Colon (tissue), 2 donors: Measurements from ENCODE around the gene E4F1.
"Not testable (repeated sequence)": the region's sequence is repeated elsewhere in the genome, so short reads cannot be mapped to it uniquely, and the experiment has no call there.

Experiments used
- FAIRE-seq: peaks from 2 replicates; lab custom pipeline; 2012; peaks lifted over from hg19 to GRCh38; lab: Jason Lieb, UNC
- donor health status: control.
- donor health status: control.

E4F1 gene

DNA sequence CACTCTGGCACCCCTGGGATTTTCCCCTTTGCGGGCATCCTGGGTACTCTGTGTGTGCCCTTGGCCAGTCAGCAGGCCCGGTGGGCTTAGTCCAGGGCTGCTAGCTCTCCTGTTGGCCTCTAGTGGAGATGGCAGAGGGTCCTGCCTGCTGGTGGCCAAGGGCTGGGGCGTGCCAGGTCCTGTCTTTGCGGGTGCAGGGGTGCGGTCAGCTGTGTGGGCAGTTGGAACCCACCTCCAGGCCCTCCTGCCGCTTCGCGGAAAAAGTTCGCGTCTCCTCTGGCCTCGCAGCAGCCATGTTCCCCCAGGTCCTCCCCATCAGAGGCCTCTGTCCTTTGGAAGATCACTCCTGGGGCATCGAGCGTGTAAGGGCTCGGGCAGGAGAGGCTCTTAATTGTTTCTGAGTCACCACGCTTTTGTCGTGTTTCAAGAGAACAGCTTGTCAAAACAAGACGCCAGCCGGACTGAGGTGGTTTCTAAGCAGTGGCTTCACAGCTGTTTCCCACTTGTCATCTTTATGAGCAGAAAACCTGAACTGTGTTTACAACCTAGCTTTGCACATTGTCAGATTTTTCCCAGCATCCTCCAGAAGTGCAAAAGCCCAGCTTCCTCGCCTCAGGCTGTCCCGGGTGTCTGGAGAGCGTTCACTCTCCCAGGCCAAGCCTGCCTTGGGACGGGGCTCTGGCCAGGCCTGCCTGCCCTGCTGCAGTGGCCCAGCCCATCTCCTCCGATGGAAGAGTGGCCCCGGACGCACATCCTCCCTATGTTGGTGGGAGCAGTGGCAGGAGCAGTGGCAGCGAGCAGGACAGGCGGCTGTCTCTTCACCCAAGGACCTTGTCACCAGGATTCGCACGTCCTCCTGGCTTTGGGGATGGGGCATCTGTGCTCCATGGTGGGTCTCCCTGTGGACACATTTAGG, 7.9 kb downstream of the E4F1 start:
- no peak for FAIRE-seq

DNA sequence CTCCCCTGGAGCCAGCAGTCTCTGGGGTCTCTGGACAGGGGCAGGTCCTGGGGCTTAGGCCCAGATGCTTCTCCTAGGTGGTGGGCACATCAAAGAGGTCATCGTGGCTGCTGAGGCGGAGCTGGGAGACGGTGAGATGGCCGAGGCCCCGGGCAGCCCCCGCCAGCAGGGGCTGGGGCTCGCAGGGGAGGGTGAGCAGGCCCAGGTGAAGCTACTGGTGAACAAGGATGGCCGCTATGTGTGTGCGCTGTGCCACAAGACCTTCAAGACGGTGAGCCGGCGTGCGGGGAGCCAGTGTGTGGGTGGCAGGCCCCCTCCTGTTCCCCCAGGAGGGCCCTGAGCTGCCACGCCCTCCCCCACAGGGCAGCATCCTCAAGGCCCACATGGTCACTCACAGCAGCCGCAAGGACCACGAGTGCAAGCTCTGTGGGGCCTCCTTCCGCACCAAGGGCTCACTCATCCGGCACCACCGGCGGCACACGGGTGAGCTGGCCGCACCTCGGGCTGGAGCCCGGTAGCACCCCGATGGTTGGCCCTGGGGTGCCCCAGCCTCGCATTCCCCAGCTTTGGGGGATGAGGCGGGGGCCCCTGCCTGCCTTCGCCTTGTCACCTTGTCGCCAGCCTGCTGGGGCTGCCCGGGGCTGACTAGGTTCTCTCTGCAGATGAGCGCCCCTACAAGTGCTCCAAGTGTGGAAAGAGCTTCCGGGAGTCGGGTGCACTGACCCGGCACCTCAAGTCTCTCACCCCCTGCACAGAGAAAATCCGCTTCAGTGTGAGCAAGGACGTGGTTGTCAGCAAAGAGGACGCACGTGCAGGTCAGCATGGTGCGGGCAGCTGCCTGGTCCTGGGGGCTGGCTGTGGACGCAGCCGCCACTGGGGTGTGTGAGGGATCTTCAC, 9.0 kb downstream of the E4F1 start:
- no peak for FAIRE-seq

GRCh38 chr16:2233046-2233775, 9.8 kb downstream of the E4F1 start:
- FAIRE-seq, result no peak

DNA sequence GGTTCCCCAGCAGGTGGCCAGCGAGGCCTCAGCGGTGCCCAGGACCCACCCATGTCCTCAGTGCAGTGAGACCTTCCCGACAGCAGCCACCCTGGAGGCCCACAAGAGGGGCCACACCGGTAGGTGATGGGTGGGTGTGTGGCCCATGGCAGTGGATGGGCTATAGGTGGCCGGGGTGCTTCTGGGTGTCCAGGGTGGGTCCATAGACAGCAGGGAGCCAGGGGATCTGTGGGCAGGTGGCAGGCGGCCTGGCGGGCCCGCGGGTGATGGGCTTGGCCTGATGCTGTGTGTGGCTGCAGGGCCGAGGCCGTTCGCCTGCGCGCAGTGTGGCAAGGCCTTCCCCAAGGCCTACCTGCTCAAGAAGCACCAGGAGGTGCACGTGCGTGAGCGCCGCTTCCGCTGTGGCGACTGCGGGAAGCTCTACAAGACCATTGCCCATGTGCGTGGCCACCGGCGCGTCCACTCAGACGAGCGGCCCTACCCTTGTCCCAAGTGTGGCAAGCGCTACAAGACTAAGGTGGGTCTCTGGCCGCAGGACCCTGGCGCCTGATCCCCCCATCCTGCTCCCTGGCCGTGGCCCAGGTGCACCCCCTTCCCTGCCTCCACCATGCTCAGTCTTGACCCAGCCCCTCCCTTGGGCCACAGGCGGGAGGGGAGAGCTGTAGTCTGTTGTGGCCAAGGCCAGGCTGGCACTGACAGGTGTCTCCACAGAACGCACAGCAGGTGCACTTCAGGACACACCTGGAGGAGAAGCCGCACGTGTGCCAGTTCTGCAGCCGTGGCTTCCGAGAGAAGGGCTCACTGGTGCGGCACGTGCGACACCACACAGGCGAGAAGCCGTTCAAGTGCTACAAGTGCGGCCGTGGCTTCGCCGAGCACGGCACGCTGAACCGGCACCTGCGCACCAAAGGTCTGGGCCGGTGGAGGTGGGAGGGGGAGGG, 10.8 kb downstream of the E4F1 start:
- no peak for FAIRE-seq

GRCh38 chr16:2234813-2235170, 11.4 kb downstream of the E4F1 start:
- FAIRE-seq, result no peak

- FAIRE-seq, result no peak
Measured at GRCh38 chr16:2235234-2235651, 11.9 kb downstream of the E4F1 start.

- no peak for FAIRE-seq
Measured at GRCh38 chr16:2235695-2236336, 12.4 kb downstream of the E4F1 start.

- no peak for FAIRE-seq
Measured at GRCh38 chr16:2236337-2237101, 13.1 kb downstream of the E4F1 start, which contains the start of gene DNASE1L2. DNASE1L2 (plus strand) TSS chr16:2236444; CDS start chr16:2236817, 373 bp downstream.

DNA sequence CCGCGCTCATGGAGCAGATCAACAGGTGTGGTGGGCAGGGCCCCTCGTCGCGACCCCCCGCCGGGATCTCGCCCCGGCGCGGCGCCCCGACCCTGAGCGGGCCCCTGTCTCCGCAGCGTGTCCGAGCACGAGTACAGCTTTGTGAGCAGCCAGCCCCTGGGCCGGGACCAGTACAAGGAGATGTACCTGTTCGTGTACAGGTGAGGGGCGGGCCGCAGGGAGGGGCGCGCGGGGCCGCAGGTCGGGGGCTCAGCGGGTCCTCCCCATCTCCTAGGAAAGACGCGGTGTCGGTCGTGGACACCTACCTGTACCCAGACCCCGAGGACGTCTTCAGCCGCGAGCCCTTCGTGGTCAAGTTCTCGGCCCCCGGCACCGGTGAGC, 13.7 kb downstream of the E4F1 start:
- FAIRE-seq, result no peak

DNA sequence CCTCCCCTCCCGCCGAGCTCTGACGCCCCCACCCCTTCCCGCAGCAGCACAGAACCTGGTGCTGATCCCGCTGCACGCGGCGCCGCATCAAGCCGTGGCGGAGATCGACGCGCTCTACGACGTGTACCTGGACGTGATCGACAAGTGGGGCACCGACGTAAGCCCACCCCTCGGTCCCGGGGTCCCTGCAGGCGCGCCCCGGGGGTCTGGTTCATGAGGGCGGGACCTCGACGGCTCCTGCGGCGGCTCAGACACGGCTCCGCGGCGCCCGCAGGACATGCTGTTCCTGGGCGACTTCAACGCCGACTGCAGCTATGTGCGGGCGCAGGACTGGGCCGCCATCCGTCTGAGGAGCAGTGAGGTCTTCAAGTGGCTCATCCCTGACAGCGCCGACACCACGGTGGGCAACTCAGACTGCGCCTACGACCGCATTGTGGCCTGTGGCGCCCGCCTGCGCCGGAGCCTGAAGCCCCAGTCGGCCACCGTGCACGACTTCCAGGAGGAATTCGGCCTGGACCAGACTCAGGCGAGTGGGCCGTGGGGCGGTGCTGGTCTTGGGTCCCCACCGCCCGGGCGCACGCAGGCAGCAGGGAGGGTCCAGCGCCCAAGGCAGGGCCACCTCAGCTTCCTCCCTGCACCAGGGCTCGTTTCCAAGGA, 14.2 kb downstream of the E4F1 start:
- FAIRE-seq, result no peak

GRCh38 chr16:2238150-2238837, 14.9 kb downstream of the E4F1 start:
- no peak for FAIRE-seq

DNA sequence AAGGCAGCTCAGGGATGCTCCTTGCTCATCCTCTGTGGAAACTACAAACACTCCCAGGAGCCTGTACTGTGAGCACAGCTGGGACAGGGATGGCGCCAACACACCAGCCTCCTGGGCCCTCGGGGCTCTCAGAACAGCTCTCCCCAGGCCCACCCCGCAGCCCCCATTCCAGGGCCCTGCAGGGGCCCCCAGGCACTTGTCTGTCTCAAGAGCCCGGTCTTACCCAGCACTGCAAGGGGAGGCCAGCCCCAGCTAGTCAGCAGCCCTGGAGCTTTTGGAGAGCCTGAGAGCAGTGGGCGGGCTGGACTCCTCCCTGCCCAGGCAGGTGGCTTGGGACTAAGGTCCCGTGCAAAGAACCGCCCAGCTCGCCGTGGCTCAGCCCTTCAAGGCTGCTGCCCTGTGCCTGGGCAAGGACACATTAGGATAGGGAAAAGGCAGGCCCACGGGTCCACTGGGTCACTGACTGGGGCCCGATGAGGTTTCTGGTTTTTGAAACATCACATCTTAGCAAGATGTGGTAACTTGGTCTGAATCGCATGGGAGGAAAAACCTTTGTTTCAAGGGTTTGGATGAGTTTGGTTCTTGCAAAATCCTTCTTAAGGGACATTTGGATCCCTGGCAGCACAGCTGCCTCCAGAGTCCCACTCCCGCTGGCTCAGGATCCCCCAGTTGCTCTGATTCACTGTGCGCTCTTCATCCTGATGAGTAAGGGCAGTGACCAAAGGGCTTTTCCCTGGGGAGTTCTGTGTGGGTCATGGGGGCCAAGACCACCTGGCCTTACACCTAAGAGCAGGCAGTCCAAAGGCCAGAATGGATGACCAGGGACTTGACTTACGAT, 15.7 kb downstream of the E4F1 start:
- FAIRE-seq, result no peak

DNA sequence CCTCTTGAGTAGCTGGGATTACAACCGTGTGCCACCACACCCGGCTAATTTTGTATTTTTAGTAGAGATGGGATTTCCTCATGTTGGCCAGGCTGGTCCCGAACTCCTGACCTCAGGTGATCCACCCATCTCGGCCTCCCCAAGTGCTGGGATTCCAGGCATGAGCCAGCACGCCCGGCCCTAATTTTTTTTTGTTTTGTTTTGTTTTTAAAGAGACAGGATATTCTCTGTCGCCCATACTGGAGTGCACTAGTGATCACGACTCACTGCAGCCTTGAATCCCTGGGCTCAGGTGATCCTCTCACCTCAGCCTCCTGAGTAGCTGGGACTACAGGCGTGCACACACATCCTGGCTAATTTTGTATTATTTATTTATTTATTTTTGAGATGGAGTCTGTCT, 16.9 kb downstream of the E4F1 start:
- not testable (repeated sequence) for FAIRE-seq

DNA sequence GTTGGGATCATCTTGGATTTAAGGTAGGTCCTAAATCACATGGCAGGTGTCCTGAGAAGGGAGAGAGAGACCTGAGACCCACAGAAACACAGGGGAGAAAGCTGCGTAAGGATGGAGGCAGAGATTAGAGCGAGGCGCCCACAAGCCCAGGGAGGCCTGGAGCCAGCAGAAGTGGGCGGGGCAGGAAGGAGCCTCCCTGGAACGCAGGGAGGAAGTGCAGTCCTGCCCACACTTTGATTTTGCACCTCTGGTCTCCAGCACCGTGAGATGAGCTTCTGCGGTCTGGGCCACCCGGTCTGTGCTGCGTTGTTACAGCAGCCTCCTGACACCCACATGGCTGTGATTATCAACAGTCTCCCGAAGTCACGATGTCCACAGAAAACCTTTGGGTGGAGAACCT, 19.2 kb downstream of the E4F1 start:
- no peak for FAIRE-seq

GRCh38 chr16:2243031-2243528, 19.7 kb downstream of the E4F1 start:
- FAIRE-seq, result no peak

- no peak for FAIRE-seq
Measured at GRCh38 chr16:2243781-2244180, 20.4 kb downstream of the E4F1 start.

GRCh38 chr16:2244301-2244700, 20.9 kb downstream of the E4F1 start:
- no peak for FAIRE-seq
